Measurements from ENCODE around the gene RANBP1. TPM values are rescaled to one million over a fixed set of nuclear protein-coding genes. Genes with fewer than 3 reads are reported as not detected.

RANBP1 gene
- total and polyA plus RNA-seq, 9 of the 15 experiments (the other 6 are each of a cell fraction or from before 2014, with no cell fraction given), result 162 to 2,891 (median 1,289) TPM

DNA sequence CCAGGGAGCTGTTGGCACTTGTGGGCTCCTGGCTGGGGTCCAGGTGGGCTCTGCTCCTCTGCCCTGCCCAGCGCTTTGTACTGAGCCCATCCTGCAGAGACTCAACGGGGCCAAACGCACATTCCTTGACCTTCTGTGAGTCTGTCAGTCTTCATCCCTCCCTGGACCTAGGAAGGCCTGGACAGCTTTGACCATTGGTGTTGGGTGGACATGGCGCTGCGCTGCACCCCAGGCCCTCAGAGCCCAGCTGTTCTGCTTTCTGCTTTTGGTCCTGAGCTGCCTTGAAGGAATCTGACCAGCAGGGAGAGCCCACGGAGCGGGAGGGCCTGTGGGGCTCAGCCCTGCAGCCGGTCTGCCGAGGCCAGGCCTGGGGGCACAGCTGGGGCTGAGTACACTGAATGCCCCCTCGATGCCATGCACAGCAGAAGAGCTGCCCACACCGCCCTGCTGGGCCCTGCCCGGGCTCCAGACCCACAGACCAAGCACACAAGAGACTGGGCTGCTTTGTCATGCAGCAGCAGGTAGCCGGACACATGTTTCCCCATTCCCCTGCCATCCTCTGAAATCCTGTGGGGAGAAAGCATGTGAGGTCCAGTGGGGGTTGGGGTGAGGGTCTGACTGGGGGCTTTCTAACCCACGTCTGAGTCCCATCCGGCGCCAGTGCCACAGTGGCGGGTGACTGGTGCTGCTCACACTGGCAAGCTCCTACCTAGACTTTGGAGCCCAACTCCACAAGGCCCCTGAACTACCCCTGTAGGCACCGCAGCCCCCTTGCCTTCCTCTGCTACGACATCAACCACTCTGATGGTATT, 59.1 kb downstream of the RANBP1 start (continued):
- TF ChIP-seq, protein P1, sequence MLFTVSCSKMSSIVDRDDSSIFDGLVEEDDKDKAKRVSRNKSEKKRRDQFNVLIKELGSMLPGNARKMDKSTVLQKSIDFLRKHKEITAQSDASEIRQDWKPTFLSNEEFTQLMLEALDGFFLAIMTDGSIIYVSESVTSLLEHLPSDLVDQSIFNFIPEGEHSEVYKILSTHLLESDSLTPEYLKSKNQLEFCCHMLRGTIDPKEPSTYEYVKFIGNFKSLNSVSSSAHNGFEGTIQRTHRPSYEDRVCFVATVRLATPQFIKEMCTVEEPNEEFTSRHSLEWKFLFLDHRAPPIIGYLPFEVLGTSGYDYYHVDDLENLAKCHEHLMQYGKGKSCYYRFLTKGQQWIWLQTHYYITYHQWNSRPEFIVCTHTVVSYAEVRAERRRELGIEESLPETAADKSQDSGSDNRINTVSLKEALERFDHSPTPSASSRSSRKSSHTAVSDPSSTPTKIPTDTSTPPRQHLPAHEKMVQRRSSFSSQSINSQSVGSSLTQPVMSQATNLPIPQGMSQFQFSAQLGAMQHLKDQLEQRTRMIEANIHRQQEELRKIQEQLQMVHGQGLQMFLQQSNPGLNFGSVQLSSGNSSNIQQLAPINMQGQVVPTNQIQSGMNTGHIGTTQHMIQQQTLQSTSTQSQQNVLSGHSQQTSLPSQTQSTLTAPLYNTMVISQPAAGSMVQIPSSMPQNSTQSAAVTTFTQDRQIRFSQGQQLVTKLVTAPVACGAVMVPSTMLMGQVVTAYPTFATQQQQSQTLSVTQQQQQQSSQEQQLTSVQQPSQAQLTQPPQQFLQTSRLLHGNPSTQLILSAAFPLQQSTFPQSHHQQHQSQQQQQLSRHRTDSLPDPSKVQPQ (CRISPR knock-in tag; IDR thresholded peaks at IDR 0.05; ENCODE audit: borderline replicate concordance), result no peak
- peak; percentile 22 for TF ChIP-seq CCNT2 (IDR thresholded peaks at IDR 0.05; ENCODE audit: borderline replicate concordance, extremely low read depth, insufficient read length, low read depth, low read length)
- TF ChIP-seq, protein P2, sequence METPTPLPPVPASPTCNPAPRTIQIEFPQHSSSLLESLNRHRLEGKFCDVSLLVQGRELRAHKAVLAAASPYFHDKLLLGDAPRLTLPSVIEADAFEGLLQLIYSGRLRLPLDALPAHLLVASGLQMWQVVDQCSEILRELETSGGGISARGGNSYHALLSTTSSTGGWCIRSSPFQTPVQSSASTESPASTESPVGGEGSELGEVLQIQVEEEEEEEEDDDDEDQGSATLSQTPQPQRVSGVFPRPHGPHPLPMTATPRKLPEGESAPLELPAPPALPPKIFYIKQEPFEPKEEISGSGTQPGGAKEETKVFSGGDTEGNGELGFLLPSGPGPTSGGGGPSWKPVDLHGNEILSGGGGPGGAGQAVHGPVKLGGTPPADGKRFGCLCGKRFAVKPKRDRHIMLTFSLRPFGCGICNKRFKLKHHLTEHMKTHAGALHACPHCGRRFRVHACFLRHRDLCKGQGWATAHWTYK (CRISPR knock-in tag; IDR thresholded peaks at IDR 0.05), result no peak
- TF ChIP-seq ZBED1 (IDR thresholded peaks at IDR 0.05), result no peak
- TF ChIP-seq, protein P3, sequence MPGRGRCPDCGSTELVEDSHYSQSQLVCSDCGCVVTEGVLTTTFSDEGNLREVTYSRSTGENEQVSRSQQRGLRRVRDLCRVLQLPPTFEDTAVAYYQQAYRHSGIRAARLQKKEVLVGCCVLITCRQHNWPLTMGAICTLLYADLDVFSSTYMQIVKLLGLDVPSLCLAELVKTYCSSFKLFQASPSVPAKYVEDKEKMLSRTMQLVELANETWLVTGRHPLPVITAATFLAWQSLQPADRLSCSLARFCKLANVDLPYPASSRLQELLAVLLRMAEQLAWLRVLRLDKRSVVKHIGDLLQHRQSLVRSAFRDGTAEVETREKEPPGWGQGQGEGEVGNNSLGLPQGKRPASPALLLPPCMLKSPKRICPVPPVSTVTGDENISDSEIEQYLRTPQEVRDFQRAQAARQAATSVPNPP (IDR thresholded peaks at IDR 0.05; ENCODE audit: borderline replicate concordance, insufficient read depth, insufficient read length), result no peak
- TF ChIP-seq DPF2 (IDR thresholded peaks at IDR 0.05), result no peak
- TF ChIP-seq ELF1 (tag; IDR thresholded peaks at IDR 0.05), result no peak
- TF ChIP-seq, protein P4, sequence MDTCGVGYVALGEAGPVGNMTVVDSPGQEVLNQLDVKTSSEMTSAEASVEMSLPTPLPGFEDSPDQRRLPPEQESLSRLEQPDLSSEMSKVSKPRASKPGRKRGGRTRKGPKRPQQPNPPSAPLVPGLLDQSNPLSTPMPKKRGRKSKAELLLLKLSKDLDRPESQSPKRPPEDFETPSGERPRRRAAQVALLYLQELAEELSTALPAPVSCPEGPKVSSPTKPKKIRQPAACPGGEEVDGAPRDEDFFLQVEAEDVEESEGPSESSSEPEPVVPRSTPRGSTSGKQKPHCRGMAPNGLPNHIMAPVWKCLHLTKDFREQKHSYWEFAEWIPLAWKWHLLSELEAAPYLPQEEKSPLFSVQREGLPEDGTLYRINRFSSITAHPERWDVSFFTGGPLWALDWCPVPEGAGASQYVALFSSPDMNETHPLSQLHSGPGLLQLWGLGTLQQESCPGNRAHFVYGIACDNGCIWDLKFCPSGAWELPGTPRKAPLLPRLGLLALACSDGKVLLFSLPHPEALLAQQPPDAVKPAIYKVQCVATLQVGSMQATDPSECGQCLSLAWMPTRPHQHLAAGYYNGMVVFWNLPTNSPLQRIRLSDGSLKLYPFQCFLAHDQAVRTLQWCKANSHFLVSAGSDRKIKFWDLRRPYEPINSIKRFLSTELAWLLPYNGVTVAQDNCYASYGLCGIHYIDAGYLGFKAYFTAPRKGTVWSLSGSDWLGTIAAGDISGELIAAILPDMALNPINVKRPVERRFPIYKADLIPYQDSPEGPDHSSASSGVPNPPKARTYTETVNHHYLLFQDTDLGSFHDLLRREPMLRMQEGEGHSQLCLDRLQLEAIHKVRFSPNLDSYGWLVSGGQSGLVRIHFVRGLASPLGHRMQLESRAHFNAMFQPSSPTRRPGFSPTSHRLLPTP (IDR thresholded peaks at IDR 0.05; ENCODE audit: borderline replicate concordance, extremely low read depth, insufficient read length), result no peak
- TF ChIP-seq, protein P5, sequence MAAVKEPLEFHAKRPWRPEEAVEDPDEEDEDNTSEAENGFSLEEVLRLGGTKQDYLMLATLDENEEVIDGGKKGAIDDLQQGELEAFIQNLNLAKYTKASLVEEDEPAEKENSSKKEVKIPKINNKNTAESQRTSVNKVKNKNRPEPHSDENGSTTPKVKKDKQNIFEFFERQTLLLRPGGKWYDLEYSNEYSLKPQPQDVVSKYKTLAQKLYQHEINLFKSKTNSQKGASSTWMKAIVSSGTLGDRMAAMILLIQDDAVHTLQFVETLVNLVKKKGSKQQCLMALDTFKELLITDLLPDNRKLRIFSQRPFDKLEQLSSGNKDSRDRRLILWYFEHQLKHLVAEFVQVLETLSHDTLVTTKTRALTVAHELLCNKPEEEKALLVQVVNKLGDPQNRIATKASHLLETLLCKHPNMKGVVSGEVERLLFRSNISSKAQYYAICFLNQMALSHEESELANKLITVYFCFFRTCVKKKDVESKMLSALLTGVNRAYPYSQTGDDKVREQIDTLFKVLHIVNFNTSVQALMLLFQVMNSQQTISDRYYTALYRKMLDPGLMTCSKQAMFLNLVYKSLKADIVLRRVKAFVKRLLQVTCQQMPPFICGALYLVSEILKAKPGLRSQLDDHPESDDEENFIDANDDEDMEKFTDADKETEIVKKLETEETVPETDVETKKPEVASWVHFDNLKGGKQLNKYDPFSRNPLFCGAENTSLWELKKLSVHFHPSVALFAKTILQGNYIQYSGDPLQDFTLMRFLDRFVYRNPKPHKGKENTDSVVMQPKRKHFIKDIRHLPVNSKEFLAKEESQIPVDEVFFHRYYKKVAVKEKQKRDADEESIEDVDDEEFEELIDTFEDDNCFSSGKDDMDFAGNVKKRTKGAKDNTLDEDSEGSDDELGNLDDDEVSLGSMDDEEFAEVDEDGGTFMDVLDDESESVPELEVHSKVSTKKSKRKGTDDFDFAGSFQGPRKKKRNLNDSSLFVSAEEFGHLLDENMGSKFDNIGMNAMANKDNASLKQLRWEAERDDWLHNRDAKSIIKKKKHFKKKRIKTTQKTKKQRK (IDR thresholded peaks at IDR 0.05; ENCODE audit: borderline replicate concordance, low read depth, low read length), result no peak
- TF ChIP-seq PHB (CRISPR knock-in tag; IDR thresholded peaks at IDR 0.05), result no peak
- peak; percentile 65; the same call in 1 of the 2 replicates for TF ChIP-seq FOXP1 (CRISPR knock-in tag; IDR thresholded peaks at IDR 0.05)
- no peak for TF ChIP-seq ZNF699 (CRISPR knock-in tag; IDR thresholded peaks at IDR 0.05; ENCODE audit: insufficient replicate concordance)
- TF ChIP-seq, protein P6, sequence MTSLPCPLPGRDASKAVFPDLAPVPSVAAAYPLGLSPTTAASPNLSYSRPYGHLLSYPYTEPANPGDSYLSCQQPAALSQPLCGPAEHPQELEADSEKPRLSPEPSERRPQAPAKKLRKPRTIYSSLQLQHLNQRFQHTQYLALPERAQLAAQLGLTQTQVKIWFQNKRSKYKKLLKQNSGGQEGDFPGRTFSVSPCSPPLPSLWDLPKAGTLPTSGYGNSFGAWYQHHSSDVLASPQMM (CRISPR knock-in tag; IDR thresholded peaks at IDR 0.05), result no peak

Measured in K562 (cell line).